ENCODE results near the gene FAM9B.

The FAM9B gene

DNA sequence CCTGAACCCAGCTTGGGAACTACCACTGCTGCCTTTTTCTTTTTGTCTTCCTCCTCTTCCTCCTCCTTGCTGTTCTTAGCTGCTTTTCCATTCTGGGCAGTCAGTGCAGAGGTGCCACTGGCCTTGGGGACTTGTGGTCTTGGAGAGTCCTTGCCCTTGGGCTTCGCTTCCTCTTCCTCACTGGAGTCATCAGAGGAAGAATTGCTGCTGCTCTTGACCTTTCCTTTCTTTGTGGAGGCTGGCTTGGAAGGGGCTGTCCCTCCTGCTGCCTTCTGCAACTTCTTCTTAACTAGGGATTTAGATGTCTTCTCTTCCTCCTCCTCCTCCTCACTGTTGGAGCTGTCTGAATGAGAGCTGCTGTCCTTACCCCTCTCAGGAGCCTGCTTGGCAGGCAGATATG lies 53.2 kb downstream of the FAM9B start:
- DNase-seq (ENCODE audit: low read depth in 2 of 2), result no peak
